ENCODE results near the gene HHIPL2.

- TF ChIP-seq CTCF (conservative IDR thresholded peaks at IDR 0.05) (no peak), ZFX (IDR thresholded peaks at IDR 0.05) (no peak)
These were observed 5.0 kb upstream of the HHIPL2 start for GRCh38 chr1:222552882-222553281.

All from C4-2B (cell line).